GM18519 (cell line): ENCODE data around the gene FTCD.
"Not testable (repeated sequence)": the region's sequence is repeated elsewhere in the genome, so short reads cannot be mapped to it uniquely, and the experiment has no call there.

Experiments used
- ATAC-seq: cut with Tn5 transposase; IDR thresholded peaks from one replicate; pipeline ENCODE4 v1.9.1; 2021; ENCODE audit warnings: mild to moderate bottlenecking, moderate library complexity; ENCODE audit not compliant: unreplicated experiment, low FRiP score

The FTCD gene, protein sequence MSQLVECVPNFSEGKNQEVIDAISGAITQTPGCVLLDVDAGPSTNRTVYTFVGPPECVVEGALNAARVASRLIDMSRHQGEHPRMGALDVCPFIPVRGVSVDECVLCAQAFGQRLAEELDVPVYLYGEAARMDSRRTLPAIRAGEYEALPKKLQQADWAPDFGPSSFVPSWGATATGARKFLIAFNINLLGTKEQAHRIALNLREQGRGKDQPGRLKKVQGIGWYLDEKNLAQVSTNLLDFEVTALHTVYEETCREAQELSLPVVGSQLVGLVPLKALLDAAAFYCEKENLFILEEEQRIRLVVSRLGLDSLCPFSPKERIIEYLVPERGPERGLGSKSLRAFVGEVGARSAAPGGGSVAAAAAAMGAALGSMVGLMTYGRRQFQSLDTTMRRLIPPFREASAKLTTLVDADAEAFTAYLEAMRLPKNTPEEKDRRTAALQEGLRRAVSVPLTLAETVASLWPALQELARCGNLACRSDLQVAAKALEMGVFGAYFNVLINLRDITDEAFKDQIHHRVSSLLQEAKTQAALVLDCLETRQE

GRCh38 chr21:46155514-46156377 lies at the start of gene FTCD:
TSS of gene FTCD (minus strand) at chr21:46155579. CDS start at chr21:46155523, 56 bp downstream.
- no peak for ATAC-seq

GRCh38 chr21:46205166-46205565 lies 49.8 kb upstream of the FTCD start:
- no peak for ATAC-seq

DNA sequence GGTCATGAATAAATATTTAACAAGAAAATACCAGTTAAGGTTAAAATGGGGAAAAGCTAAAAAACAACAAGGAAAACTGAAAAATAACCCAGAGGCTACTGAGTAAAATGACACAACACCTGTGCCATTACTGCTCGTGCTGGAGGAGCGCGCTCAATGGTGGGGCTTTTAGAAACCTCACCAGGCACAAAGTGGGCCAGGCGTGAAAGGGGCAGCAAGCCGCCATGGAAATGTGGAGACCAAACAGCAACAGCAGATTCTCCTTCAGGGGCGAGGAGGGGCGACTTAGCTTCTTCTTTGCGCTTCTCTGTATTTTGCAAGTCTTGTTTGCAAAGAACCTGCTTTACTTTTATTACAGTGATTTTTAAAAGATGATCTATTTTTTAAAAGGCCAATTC lies 47.8 kb upstream of the FTCD start:
- no peak for ATAC-seq

- ATAC-seq, result no peak
Observed at GRCh38 chr21:46202592-46203202, 47.3 kb upstream of the FTCD start.

GRCh38 chr21:46200877-46201803 lies 45.8 kb upstream of the FTCD start:
- not testable (repeated sequence) for ATAC-seq

- no peak for ATAC-seq
Observed at GRCh38 chr21:46199436-46200373, 44.3 kb upstream of the FTCD start.

DNA sequence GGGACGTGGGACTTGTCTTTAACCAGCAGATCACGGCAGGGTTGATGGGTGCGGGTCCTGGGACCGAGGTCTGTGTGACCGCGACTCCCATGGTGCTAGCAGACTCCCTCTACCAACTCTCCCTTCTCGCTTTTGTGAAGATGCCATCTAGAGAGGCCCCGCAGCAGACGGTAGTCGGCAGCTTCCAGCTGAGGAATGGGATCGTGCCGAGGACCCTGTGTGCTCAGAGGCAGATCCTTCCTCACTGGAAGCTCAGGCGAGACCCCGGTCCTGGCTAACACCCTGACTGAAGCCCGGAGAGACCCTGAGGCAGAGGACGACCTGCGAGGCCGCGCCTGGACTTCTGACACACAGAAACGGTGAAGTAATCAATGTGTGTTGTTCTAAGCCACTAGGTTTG lies 41.4 kb upstream of the FTCD start:
- no peak for ATAC-seq

DNA sequence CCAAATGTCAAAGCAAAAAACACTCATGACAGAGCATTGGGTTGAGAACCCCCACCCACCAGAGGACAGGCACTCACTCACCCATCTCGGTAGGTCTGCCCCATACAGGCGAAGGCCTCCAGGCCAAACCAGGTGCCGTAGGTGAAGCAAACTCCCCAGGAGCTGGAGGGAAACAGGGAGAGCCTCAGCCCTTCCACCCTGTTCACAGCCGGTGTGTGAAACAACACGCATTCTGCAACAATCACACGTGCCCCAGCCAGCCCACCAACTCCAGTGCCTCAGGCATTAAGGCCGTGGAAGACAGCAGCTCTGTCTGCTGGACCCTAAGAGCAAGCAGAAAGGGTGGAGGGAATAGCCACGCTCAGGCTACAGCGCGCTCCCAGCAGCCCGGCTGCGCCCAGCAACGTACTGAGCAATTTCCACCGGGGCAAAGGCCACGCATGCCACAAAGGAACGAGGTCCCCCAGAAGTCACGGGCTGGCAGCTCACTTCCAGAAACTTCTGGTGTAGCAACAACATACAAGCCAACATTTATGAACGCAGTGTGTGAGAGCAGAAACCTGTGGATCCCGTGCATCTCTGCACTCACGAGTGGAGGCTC lies 40.3 kb upstream of the FTCD start:
- no peak for ATAC-seq

GRCh38 chr21:46194374-46195334 lies 39.3 kb upstream of the FTCD start:
- ATAC-seq, result no peak

DNA sequence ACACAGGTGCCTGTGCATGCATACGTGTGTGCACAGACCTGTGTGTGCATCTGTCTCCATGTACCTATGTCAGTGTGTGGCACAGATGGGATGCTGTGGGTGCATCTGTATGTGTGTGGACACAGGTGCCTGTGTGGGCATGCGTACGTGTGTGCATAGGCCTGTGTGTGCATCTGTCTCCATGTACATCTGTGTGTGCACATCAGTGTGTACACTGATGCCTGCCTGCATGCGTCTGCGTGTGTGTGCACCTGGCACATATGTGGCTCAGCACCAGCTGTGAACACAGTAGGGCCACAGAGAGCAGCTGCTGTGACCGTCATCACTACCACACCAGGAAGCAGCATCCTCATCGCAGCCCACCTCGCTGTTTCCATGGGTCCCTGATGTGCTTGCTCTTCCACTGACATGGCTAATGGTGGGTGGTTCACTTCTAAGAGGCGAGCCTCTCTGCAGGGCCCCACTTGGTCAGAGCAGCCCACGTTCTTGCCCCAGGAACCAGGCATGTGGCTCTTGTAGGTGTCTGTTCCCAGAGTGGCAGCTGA lies 38.5 kb upstream of the FTCD start:
- no peak for ATAC-seq

- no peak for ATAC-seq
Observed at GRCh38 chr21:46191686-46192575, 36.6 kb upstream of the FTCD start.

DNA sequence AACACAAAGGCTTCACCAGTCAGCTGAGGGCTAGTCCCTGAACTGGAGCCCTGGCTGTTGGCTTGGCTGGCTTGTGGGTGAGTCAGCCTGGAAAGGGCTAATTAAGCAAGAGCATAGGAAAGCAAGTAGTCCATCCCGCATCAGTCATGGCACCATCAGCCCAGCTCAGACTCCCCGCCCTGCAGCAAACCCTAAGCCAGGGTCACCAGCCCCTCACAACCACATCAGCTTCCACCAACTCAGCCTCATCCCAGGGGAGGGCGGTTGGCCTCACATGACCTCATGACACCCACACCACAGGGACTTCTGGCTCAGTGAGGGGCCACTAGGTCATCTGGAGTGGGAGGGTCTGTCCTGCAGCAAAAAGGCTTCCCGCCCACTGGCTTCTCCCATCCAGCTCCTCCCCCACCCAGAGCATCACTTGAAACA lies 35.9 kb upstream of the FTCD start:
- no peak for ATAC-seq

- no peak for ATAC-seq
Observed at GRCh38 chr21:46190491-46191131, 35.2 kb upstream of the FTCD start.

DNA sequence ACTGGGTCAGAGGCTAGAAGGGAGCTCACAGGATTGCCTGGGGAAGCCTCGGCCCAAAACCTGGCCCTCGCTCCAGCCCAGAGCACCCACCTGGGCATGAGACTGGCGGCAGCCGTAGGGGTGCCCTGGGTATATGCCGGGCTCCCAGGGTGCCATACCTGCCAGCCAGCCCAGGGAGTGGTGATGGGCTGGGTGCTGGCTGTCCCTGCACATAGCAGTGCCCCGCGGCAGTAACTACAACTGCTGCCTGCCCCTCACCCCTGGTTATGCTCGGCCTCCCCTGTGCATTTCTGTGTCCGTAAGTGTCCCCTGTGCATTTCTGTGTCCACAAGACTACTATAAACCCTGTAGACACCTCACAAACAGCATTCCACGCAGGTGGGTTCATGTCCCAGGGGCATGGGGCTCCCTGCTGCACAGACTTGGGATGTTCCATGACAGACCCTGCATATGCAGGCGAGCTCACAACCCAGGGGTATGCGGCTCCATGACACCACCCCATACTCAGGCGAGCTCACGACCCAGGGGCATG lies 34.6 kb upstream of the FTCD start:
- ATAC-seq, result no peak
